ENCODE measurements around the gene PEX10.
"Not testable (repeated sequence)": the region's sequence is repeated elsewhere in the genome, so short reads cannot be mapped to it uniquely, and the experiment has no call there.

PEX10 gene

DNA sequence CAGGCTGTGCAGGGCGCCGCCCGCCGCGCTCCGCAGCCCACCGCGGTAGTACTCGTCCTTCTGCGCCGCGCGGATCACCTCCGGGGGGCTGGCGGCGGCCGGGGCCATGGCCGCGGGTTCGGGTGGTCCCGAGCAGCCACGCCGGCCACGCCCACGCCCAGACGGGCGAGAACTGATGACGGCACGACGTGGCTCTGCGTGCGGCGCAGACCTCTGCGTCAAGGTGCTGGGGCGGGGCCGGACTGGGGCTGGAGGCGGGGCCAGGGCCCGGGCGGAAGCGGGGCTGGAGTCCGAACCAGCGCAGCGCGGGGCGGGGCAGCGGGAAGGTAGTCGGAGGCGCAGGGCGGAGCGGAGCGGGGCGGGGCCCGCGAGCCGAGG is at the start of gene PEX10:
PEX10 (minus strand) TSS at position 170 of the 378 bp plus-strand sequence; CDS start at position 108, 62 bp downstream.
- peak; percentile 95 to 99 (median 98) for DNase-seq

- no peak for DNase-seq
Observed at GRCh38 chr1:2460996-2461751, 48.8 kb upstream of the PEX10 start.

- no peak for DNase-seq
Observed at GRCh38 chr1:2460203-2460602, 47.8 kb upstream of the PEX10 start.

GRCh38 chr1:2459757-2460156 is 47.4 kb upstream of the PEX10 start:
- no peak for DNase-seq

DNA sequence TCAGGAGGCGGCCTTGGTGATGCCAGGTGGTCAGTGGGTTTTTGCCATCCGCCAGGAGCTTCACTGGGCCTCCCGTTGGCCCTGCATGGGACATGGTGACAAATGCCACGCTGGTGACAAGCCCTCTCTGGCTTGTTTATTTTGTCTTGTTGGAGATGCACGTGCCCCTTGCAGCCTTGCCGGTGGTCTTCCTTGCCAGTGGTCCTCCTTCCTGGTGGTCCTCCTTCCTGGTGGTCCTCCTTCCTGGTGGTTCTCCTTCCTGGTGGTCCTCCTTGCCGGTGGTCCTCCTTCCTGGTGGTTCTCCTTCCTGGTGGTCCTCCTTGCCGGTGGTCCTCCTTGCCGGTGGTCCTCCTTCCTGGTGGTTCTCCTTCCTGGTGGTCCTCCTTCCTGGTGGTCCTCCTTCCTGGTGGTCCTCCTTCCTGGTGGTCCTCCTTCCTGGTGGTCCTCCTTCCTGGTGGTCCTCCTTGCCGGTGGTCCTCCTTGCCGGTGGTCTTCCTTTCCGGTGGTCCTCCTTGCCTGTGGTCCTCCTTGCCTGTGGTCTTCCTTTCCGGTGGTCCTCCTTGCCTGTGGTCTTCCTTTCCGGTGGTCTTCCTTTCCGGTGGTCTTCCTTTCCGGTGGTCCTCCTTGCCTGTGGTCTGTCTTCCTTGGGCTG is 46.9 kb upstream of the PEX10 start:
- DNase-seq: not testable (repeated sequence)

GRCh38 chr1:2458687-2459086 is 46.3 kb upstream of the PEX10 start:
- no peak for DNase-seq

DNA sequence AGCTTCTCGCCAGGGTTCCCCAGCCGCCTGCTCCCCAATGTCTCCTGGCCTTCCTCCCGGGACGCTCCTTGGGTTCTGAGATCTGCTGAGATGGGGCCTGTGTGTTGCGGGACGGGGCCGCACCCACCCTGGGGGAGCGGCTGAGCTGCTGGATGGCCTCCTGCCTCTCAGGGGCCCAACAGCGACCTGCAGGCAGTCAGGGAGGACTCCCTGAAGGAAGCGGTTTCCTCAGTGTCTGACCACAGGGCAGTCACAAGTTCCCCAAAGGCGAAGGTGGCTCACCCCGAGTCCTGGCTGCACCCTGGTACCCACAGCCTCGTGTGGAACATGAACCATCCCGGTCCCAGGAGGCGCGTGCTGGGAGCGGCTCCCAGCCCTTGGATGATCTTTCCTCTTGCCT is 45.1 kb upstream of the PEX10 start:
- DNase-seq: no peak

DNA sequence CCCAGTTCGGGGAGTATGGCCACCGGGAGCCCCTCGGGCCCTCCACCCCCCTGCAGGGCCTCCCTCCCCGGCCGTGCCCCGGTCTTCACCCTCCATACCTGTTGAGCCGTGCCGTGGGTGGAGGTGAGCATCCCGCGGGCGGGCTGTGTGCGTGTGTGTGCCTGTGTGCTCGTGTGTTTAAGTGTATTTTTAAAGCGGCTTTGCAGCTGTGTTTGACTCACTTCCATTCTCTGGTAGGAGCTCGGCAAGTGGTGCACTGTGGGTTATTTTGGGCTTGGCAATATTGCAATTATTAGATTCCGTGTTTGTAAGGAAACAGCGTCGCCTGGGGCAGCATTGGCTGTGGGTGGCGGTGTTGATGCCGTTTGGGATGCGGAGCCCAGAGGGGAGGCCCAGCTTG is 43.4 kb upstream of the PEX10 start:
- DNase-seq: no peak

- DNase-seq: no peak
Observed at GRCh38 chr1:2454227-2454626, 41.9 kb upstream of the PEX10 start.

DNA sequence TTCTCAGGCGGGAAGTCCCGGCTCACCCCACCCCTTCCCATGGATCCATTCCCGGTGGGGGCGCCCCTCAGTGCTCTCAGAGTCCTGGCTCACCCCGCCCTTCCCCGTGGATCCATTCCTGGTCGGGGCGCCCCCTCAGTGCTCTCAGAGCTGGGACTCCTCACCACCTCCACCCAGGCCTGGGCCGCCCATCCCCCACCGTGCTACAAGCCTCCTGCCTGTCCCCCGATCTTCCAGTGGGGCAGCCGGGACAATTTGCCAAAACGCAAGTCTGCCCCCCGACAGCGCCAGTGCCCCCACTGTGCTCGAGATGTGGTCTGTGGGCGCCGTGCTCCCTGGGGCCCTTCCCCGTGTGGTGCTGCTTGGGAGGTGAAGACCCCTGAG is 40.6 kb upstream of the PEX10 start:
- no peak for DNase-seq

- no peak for DNase-seq
Observed at GRCh38 chr1:2452201-2452931, 40.0 kb upstream of the PEX10 start.

- DNase-seq: no peak
Observed at GRCh38 chr1:2451741-2452140, 39.4 kb upstream of the PEX10 start.

DNA sequence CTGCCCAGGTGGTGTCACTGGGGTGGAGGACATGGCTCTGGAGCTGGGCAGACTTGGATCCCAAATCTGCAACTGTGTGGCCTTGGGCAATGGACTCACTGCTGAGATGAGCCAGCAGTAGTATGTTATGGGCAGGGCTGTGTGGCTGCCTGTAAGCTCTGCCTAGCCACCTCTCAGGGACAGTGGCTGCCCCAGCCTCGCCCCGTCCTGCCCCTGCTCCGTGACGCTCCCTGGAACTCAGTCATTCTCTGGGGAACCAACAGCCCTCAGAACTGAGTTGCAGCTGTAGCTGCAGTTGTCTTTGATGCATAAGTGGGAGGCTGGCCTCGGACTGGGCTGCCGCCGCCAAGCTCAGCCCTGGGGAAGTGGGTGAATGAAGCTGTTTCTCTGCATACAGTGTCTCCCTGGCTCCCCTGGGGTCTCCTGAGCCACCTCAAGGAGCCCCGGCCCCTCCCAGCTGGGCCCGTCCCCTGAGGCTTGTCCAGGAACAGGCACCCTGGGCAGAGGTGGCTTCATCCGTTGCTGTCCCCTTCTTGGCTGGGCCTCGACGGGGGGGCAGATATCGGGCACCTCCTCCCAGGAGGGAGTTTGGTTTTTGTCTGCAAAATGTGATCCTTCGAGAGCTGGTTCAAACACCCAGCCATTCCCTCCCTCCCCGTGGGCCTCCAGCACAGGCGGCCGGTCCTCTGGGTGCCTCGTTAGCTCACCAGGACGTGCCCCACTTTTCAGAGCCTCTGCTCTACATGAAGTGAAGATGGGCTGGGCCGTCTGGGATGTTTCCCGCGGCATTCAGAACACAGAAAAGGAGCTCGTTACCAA is 37.5 kb upstream of the PEX10 start:
- DNase-seq: no peak

DNA sequence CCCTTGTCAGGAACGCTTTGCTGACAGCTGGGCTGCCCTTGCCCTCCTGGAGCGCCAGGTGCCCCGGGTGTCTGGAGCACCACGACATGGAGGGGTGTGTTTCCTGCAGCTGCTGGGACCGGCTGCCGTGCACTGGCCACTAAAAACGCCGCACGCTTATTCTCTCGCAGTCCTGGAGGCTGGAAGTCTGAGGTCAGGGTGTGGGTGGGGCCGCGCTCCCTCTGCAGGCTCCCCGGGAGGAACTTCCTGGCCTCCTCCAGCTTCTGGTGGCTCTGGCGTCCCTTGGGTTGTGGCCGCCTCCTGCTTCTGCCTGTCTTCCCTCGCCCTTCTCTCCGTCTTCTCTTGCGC is 35.7 kb upstream of the PEX10 start:
- no peak for DNase-seq

DNA sequence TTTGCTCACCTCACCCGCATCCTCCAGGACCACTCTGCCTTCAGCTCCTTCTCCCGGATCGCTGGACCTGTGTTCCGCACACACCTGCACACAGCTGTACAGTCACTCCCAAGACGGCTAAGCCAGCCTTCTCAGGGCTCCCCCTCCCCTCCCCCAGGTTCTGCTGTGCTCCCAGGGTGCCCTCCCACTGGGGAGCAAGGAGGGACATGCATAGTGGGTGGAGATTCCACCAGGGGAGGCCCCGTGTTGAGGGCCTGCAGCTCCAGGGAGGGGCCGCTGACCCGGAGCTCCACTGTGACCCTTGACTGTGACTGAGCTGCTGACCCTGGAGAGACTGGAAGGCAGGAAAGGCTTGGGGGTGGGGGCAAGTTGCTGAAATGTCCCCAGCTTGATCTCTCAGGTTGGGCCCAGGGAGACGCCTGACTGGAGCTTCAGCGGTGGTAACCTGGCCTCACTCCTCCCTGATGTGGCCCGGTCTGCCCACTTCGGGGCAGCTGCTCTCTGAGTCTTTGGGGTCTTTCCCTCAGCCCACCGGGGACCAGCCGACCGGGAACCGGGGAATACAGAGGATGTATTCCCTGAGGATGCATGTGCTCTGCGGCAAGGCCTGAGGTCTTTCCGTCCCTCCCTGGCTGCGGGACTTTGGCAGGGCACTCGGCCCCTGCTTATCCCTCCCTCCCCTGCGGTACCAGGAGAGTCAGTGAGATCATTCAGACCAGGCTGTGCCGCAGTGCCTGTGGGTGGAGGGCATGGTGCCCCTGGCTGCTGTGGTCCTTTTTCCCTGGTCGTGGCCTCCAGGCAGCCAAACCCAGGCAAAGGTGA is 35.1 kb upstream of the PEX10 start:
- DNase-seq: no peak

GRCh38 chr1:2446861-2447260 is 34.5 kb upstream of the PEX10 start:
- DNase-seq: no peak

- DNase-seq: no peak
Observed at GRCh38 chr1:2446394-2446793, 34.0 kb upstream of the PEX10 start.

DNA sequence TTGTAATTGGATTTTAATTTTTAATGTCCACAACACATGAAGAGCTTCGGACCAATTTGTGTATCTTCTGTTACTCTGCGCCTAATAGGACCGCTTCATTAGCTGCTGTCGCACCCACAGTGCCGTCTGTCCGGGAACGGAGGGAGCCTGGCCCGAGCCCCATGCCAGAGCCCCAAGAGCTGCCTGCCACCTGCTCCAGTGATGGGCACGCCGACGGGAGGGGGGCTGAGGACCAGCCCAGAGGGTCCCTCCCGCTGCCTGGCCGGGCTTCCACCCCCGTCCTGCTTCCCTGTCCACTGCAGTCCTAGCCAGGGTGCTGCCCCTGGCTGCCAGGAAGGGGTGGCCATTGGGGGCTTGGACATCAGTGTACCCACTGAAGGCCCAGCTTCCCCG is 33.5 kb upstream of the PEX10 start:
- no peak for DNase-seq

DNA sequence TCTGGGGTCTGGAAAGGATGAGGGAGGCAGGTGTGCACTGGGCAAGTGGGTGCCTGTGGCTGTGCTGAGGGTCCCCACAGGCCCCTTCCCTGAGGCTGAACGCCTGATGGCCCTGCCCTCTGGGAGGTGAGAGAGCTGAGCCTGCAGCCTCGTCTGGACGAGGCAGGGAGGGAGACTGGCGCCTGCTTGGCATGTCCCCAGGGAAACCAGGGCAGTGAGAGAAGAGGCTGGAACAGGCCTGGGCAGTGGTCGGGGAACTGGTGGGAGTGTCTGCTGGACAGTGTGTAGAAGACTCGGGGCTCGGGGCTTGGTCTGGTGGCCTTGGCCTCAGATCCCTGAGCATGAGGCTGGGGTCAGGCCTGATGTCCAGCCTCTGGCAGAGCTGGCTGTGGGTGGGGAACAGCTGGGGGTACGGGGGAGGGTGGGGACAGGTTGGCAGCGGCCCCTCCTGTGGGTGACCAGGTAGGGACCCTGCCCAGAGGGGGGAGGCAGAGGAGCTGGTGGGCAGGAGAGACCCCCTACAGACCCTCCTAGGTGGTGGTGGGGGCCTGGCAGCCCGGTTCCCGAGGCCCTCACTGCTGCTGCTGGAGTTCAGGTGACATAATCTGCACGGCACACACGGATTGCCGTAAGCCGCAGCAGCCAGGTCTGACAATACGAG is 32.9 kb upstream of the PEX10 start:
- DNase-seq: no peak

GRCh38 chr1:2444138-2444591 is 31.8 kb upstream of the PEX10 start:
- no peak for DNase-seq

DNA sequence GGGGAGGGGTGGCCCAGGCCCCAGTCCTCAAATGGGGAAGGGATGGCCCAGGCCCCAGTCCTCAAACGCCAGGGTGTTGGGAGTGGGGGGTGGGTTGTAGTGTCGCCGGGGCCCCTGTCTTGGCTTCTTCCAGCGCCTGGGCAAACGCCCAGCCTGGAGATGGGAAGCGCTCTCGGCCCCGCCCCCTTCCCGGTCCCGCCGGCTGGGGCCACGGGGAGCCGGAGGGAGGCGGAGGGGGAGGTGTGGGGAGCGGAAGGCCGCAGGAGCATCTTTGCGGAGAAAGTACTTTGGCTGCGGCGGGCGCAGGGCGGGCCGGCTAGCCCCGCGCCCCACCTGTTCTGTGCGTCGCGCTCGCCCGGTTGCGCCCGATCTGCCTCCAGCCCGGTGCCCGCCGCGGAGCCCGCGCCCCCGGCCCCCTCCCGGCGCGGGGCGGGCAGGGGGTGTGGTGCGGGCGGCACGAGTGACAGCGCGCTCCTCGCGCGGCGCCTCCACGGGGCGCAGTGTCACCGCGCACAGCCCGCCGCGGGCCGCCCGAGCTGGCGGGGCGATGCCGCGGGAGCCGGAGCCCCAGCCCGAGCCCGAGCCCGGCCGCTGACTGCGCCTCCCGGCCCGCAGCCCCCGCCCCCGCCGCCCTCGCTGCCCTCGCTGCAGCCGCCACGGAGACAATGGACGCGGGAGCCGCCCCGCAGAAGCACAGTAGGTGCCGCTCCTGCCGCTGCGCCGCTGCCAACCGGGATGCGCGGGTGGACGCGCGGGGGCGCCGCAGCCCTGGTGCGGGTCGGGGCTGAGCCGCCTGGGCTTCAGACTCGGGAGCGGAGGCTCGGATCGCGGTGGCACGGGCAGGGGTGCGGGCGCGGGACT is 31.1 kb upstream of the PEX10 start:
- no peak for DNase-seq

Measured in activated naive CD4-positive, alpha-beta T cell (primary cell).